Type B pancreatic cell (in vitro differentiated cells): ENCODE data around the gene ABCG5. TPM values are rescaled to one million over a fixed set of nuclear protein-coding genes. Genes with fewer than 3 reads are reported as not detected.

Experiments
- DNase-seq: peaks from one replicate; pipeline ENCODE4 v3.0.0; 2021; ENCODE audit warnings: mixed read lengths; ENCODE audit not compliant: unreplicated experiment; ENCODE audit errors: extremely low spot score
- H3K27ac Mint-ChIP-seq: 2 replicates; pipeline ENCODE4 v1.8.0; 2021; ENCODE audit warnings: mild to moderate bottlenecking, mixed read lengths
- H3K27me3 Mint-ChIP-seq: 2 replicates; pipeline ENCODE4 v1.8.0; 2021; ENCODE audit warnings: mixed read lengths
- H3K36me3 Mint-ChIP-seq: 2 replicates; pipeline ENCODE4 v1.8.0; 2021; ENCODE audit warnings: mixed read lengths
- H3K4me1 Mint-ChIP-seq: one replicate; pipeline ENCODE4 v1.8.0; 2021; ENCODE audit warnings: mixed read lengths; ENCODE audit not compliant: unreplicated experiment
- H3K4me3 Mint-ChIP-seq: 2 replicates; pipeline ENCODE4 v1.8.0; 2021; ENCODE audit warnings: mild to moderate bottlenecking, mixed read lengths
- H3K9me3 Mint-ChIP-seq: 2 replicates; pipeline ENCODE4 v1.8.0; 2021; ENCODE audit warnings: mixed read lengths
- long read RNA-seq: library from polyadenylated mRNA; unstranded; transcript quantifications from one replicate; pipeline ENCODE4 v2.0.0, GENCODE V29; 2020
- total RNA-seq: library from RNA; stranded (reverse); gene quantifications from 2 replicates; pipeline ENCODE4 v1.2.1, GENCODE V29; 2021; ENCODE audit warnings: low replicate concordance
- TF ChIP-seq, protein P1 (sequence below): fragments of 200-600 bp; sonication (generic); conservative IDR thresholded peaks from 2 replicates; pipeline ENCODE4 v1.5.0; 2021; ENCODE audit warnings: antibody characterized with exemption, mild to moderate bottlenecking

Gene ABCG5
- 0.10 and 0.36 TPM in 2 replicates for total RNA-seq
- long read RNA-seq, partial matches to known transcripts, result 1 of 3 reads
- long read RNA-seq, other reads (novel, unspliced or antisense), result 1 of 3 reads

- Mint-ChIP-seq H3K27me3 (no peaks in the 10 kb centered on the region), H3K4me1 (no peaks in the 10 kb centered on the region), H3K36me3 (no peaks in the 10 kb centered on the region), H3K27ac (no peak within 1 kb of the TSS), H3K4me3 (no peak within 1 kb of the TSS), H3K9me3 (no peaks in the 10 kb centered on the region)
- TF ChIP-seq, protein P1, sequence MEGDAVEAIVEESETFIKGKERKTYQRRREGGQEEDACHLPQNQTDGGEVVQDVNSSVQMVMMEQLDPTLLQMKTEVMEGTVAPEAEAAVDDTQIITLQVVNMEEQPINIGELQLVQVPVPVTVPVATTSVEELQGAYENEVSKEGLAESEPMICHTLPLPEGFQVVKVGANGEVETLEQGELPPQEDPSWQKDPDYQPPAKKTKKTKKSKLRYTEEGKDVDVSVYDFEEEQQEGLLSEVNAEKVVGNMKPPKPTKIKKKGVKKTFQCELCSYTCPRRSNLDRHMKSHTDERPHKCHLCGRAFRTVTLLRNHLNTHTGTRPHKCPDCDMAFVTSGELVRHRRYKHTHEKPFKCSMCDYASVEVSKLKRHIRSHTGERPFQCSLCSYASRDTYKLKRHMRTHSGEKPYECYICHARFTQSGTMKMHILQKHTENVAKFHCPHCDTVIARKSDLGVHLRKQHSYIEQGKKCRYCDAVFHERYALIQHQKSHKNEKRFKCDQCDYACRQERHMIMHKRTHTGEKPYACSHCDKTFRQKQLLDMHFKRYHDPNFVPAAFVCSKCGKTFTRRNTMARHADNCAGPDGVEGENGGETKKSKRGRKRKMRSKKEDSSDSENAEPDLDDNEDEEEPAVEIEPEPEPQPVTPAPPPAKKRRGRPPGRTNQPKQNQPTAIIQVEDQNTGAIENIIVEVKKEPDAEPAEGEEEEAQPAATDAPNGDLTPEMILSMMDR, result no peak
- DNase-seq, result peak; percentile 61
Measured at GRCh38 chr2:43838560-43839267, at the start of gene ABCG5, which contains the start of gene ABCG8. Gene ABCG5 (minus strand): TSS chr2:43838839. CDS start chr2:43838679, 160 bp downstream. Gene ABCG8 (plus strand): TSS chr2:43838971. CDS start chr2:43839054, 83 bp downstream.

GRCh38 chr2:43887176-43887575 lies 48.5 kb upstream of the ABCG5 start:
- DNase-seq, result no peak
- TF ChIP-seq, protein P1, result no peak
- H3K27me3 Mint-ChIP-seq, result no peaks in the 10 kb centered on the region
- H3K36me3 Mint-ChIP-seq, result peaks cover 38% of the 10 kb centered on the region
- H3K27ac Mint-ChIP-seq, result no peak overlapping the region
- no peak overlapping the region for H3K4me3 Mint-ChIP-seq
- H3K4me1 Mint-ChIP-seq, result peaks cover 5% of the 10 kb centered on the region
- H3K9me3 Mint-ChIP-seq, result no peaks in the 10 kb centered on the region

- H3K4me3 Mint-ChIP-seq, result no peak overlapping the region
- H3K4me1 Mint-ChIP-seq, result peaks cover 5% of the 10 kb centered on the region
- DNase-seq, result no peak
- no peak overlapping the region for H3K27ac Mint-ChIP-seq
- H3K9me3 Mint-ChIP-seq, result no peaks in the 10 kb centered on the region
- TF ChIP-seq, protein P1, result no peak
- H3K36me3 Mint-ChIP-seq, result peaks cover 27% of the 10 kb centered on the region
- no peaks in the 10 kb centered on the region for H3K27me3 Mint-ChIP-seq
Measured at GRCh38 chr2:43885132-43885632, 46.5 kb upstream of the ABCG5 start.

GRCh38 chr2:43884689-43885088 lies 46.0 kb upstream of the ABCG5 start:
- Mint-ChIP-seq H3K4me1 (peaks cover 5% of the 10 kb centered on the region), H3K27ac (no peak overlapping the region), H3K27me3 (no peaks in the 10 kb centered on the region), H3K9me3 (no peaks in the 10 kb centered on the region), H3K4me3 (no peak overlapping the region), H3K36me3 (peaks cover 22% of the 10 kb centered on the region)
- TF ChIP-seq, protein P1, result no peak
- DNase-seq, result no peak

DNA sequence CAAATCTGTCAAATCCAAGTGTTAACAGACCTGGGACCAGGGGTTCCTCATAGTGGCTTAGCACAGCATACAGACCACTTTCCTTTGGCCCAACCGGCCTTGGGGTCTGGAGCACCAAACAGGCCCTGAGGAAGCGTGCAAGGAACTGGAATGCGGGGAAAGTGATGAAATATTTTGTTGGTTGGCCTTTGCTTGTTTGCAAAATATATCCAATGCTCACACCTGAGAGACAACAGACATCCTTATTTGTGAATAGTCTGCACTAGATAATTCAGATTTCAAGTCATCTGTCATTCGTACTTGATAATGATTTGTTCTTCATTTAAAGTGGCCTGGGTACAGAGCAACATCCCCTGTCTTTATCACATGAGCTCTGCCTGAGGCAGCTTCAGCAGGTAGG lies 43.7 kb upstream of the ABCG5 start:
- Mint-ChIP-seq H3K4me3 (no peak overlapping the region), H3K27ac (no peak overlapping the region), H3K36me3 (peaks cover 3% of the 10 kb centered on the region), H3K27me3 (peaks cover 9% of the 10 kb centered on the region), H3K4me1 (peaks cover 5% of the 10 kb centered on the region), H3K9me3 (no peaks in the 10 kb centered on the region)
- no peak for DNase-seq
- TF ChIP-seq, protein P1, result no peak
